ENCODE results near the gene WDR12.
"Not testable (repeated sequence)": the region's sequence is repeated elsewhere in the genome, so short reads cannot be mapped to it uniquely, and the experiment has no call there.

Gene WDR12

GRCh38 chr2:202883987-202884675 lies 27.3 kb downstream of the WDR12 start:
- DNase-seq (ENCODE audit: low spot score) = no peak

GRCh38 chr2:202881570-202881969 lies 29.9 kb downstream of the WDR12 start:
- no peak for DNase-seq (ENCODE audit: low spot score)

- DNase-seq (ENCODE audit: low spot score) = no peak
Observed at GRCh38 chr2:202877699-202878098, 33.8 kb downstream of the WDR12 start.

- DNase-seq (ENCODE audit: low spot score) = peak; percentile 17
Observed at GRCh38 chr2:202871300-202872141, 40.0 kb downstream of the WDR12 start, which contains the start of gene ICA1L. Gene ICA1L (minus strand): TSS chr2:202871766. CDS start chr2:202829009, 42,757 bp downstream.

- peak; percentile 39 for DNase-seq (ENCODE audit: low spot score)
Observed at GRCh38 chr2:202870431-202871299, 40.8 kb downstream of the WDR12 start.

- no peak for DNase-seq (ENCODE audit: low spot score)
Observed at GRCh38 chr2:202861987-202862386, 49.5 kb downstream of the WDR12 start.

GRCh38 chr2:202858601-202859000 lies 52.9 kb downstream of the WDR12 start:
- DNase-seq (ENCODE audit: low spot score) = no peak

- DNase-seq (ENCODE audit: low spot score) = not testable (repeated sequence)
Observed at GRCh38 chr2:202849343-202849742, 62.1 kb downstream of the WDR12 start.

GRCh38 chr2:202848813-202849212 lies 62.7 kb downstream of the WDR12 start:
- no peak for DNase-seq (ENCODE audit: low spot score)

- DNase-seq (ENCODE audit: low spot score) = no peak
Observed at GRCh38 chr2:202847693-202848524, 63.6 kb downstream of the WDR12 start.

- no peak for DNase-seq (ENCODE audit: low spot score)
Observed at GRCh38 chr2:202844656-202845055, 66.8 kb downstream of the WDR12 start.

GRCh38 chr2:202842690-202843089 lies 68.8 kb downstream of the WDR12 start:
- no peak for DNase-seq (ENCODE audit: low spot score)

- no peak for DNase-seq (ENCODE audit: low spot score)
Observed at GRCh38 chr2:202841090-202841867, 70.2 kb downstream of the WDR12 start.

- DNase-seq (ENCODE audit: low spot score) = peak; percentile 45
Observed at GRCh38 chr2:202831242-202832220, 79.9 kb downstream of the WDR12 start.

GRCh38 chr2:202824901-202825300 lies 86.6 kb downstream of the WDR12 start:
- no peak for DNase-seq (ENCODE audit: low spot score)
